ENCODE measurements around the gene EXOC3.
"Not testable (repeated sequence)": the region's sequence is repeated elsewhere in the genome, so short reads cannot be mapped to it uniquely, and the experiment has no call there.

The EXOC3 gene

GRCh38 chr5:407801-408268 is 35.1 kb upstream of the EXOC3 start:
- TF ChIP-seq CTCF (IDR thresholded peaks at IDR 0.05; ENCODE audit: extremely low read depth, insufficient read depth, missing control alignments), result no peak
- no peak for DNase-seq (ENCODE audit: low spot score)
- in situ Hi-C loops (cut with MboI; ENCODE audit: low pct_unique_long_range_greater_than_20kb, low sequenced_read_pairs, unreplicated experiment), result no loop called here

GRCh38 chr5:410911-411517 is 32.0 kb upstream of the EXOC3 start:
- TF ChIP-seq CTCF (IDR thresholded peaks at IDR 0.05; ENCODE audit: extremely low read depth, insufficient read depth, missing control alignments), result no peak
- DNase-seq (ENCODE audit: low spot score), result no peak
- in situ Hi-C loops (cut with MboI; ENCODE audit: low pct_unique_long_range_greater_than_20kb, low sequenced_read_pairs, unreplicated experiment), result no loop called here

- DNase-seq (ENCODE audit: low spot score), result no peak
- in situ Hi-C loops (cut with MboI; ENCODE audit: low pct_unique_long_range_greater_than_20kb, low sequenced_read_pairs, unreplicated experiment), result no loop called here
- TF ChIP-seq CTCF (IDR thresholded peaks at IDR 0.05; ENCODE audit: extremely low read depth, insufficient read depth, missing control alignments), result no peak
Observed at GRCh38 chr5:411728-412127, 31.2 kb upstream of the EXOC3 start.

- DNase-seq (ENCODE audit: low spot score); in situ Hi-C loops (cut with MboI; ENCODE audit: low pct_unique_long_range_greater_than_20kb, low sequenced_read_pairs, unreplicated experiment): not testable (repeated sequence)
Observed at GRCh38 chr5:414991-415927, 27.7 kb upstream of the EXOC3 start.

- in situ Hi-C loops (cut with MboI; ENCODE audit: low pct_unique_long_range_greater_than_20kb, low sequenced_read_pairs, unreplicated experiment), result no loop called here
- peak; percentile 12 for DNase-seq (ENCODE audit: low spot score)
- no peak for TF ChIP-seq CTCF (IDR thresholded peaks at IDR 0.05; ENCODE audit: extremely low read depth, insufficient read depth, missing control alignments)
Observed at GRCh38 chr5:415928-416635, 26.9 kb upstream of the EXOC3 start.

GRCh38 chr5:416636-416960 is 26.4 kb upstream of the EXOC3 start:
- in situ Hi-C loops (cut with MboI; ENCODE audit: low pct_unique_long_range_greater_than_20kb, low sequenced_read_pairs, unreplicated experiment), result no loop called here
- TF ChIP-seq CTCF (IDR thresholded peaks at IDR 0.05; ENCODE audit: extremely low read depth, insufficient read depth, missing control alignments), result no peak

More at GRCh38 chr5:416636-416960, 26.4 kb upstream of the EXOC3 start:
- no peak for DNase-seq (ENCODE audit: low spot score)
